ENCODE measurements around the gene PVALEF. TPM values are rescaled to one million over a fixed set of nuclear protein-coding genes. Genes with fewer than 3 reads are reported as not detected.
A peak's percentile ranks its signal among the peaks of the same experiment; 100 is the strongest.

The PVALEF gene
- total and polyA plus RNA-seq, 5 donors: not detected

- DNase-seq (peak; percentile 52 to 72 (median 70)), ATAC-seq (peak in 1 of 2 donors; percentile 23)
- H3K9me3 ChIP-seq (ENCODE audit: control insufficient read depth, low read length): no peaks in the 10 kb centered on the region
- no peak overlapping the region for H3K27ac ChIP-seq (ENCODE audit: low read length)
- intact Hi-C loops (cut with DNase I): loop anchor here in 1 of 4 donors (5.0 kb wide), 1 partner anchor 36 kb away; no protein-coding TSS in a partner anchor
- H3K4me1 ChIP-seq (ENCODE audit: control insufficient read depth, insufficient read depth, low read length): no peaks in the 10 kb centered on the region
- no peaks in the 10 kb centered on the region for H3K27me3 ChIP-seq (ENCODE audit: control insufficient read depth, insufficient read depth)
- 86% methylated on average over 38 of the region's 38 CpGs for WGBS
- no peak overlapping the region for H3K4me3 ChIP-seq (ENCODE audit: low read length)
Measured at GRCh38 chr17:81193470-81194224, 28.3 kb downstream of the PVALEF start.

GRCh38 chr17:81194225-81194760 is 29.0 kb downstream of the PVALEF start:
- no peaks in the 10 kb centered on the region for H3K4me1 ChIP-seq (ENCODE audit: control insufficient read depth, insufficient read depth, low read length)
- no peaks in the 10 kb centered on the region for H3K9me3 ChIP-seq (ENCODE audit: control insufficient read depth, low read length)
- H3K27me3 ChIP-seq (ENCODE audit: control insufficient read depth, insufficient read depth): no peaks in the 10 kb centered on the region
- DNase-seq (peak in 1 of 3 donors; percentile 24), ATAC-seq (no peak)
- 91% methylated on average over 21 of the region's 21 CpGs for WGBS
- intact Hi-C loops (cut with DNase I): loop anchor here in 1 of 4 donors (5.0 kb wide), 1 partner anchor 37 kb away; no protein-coding TSS in a partner anchor
- no peak overlapping the region for H3K27ac ChIP-seq (ENCODE audit: low read length)
- H3K4me3 ChIP-seq (ENCODE audit: low read length): no peak overlapping the region

- H3K4me1 ChIP-seq (ENCODE audit: control insufficient read depth, insufficient read depth, low read length): no peaks in the 10 kb centered on the region
- H3K9me3 ChIP-seq (ENCODE audit: control insufficient read depth, low read length): no peaks in the 10 kb centered on the region
- no peaks in the 10 kb centered on the region for H3K27me3 ChIP-seq (ENCODE audit: control insufficient read depth, insufficient read depth)
- 94% methylated on average over 37 of the region's 37 CpGs for WGBS
- ATAC-seq (peak; percentile 1 to 25), DNase-seq (peak in 2 of 3 donors; percentile 61 to 66)
- intact Hi-C loops (cut with DNase I): loop anchor here in 1 of 4 donors (5.0 kb wide), 2 partner anchors 38 to 48 kb away; no protein-coding TSS in a partner anchor
- H3K27ac ChIP-seq (ENCODE audit: low read length): no peak overlapping the region
- H3K4me3 ChIP-seq (ENCODE audit: low read length): no peak overlapping the region
Measured at GRCh38 chr17:81194941-81195901, 29.9 kb downstream of the PVALEF start.

GRCh38 chr17:81195941-81196495 is 30.7 kb downstream of the PVALEF start:
- intact Hi-C loops (cut with DNase I): loop anchor here in 1 of 4 donors (5.0 kb wide), 1 partner anchor 49 kb away; no protein-coding TSS in a partner anchor
- Histone ChIP-seq H3K27me3 (ENCODE audit: control insufficient read depth, insufficient read depth) (no peaks in the 10 kb centered on the region), H3K4me1 (ENCODE audit: control insufficient read depth, insufficient read depth, low read length) (no peaks in the 10 kb centered on the region), H3K27ac (ENCODE audit: low read length) (no peak overlapping the region), H3K4me3 (ENCODE audit: low read length) (no peak overlapping the region), H3K9me3 (ENCODE audit: control insufficient read depth, low read length) (no peaks in the 10 kb centered on the region)
- ATAC-seq (no peak), DNase-seq (peak in 2 of 3 donors; percentile 37 to 60)
- 91% methylated on average over 14 of the region's 14 CpGs for WGBS

- ATAC-seq (peak in 1 of 2 donors; percentile 56), DNase-seq (peak in 2 of 3 donors; percentile 55 to 65)
- H3K9me3 ChIP-seq (ENCODE audit: control insufficient read depth, low read length): no peaks in the 10 kb centered on the region
- H3K4me3 ChIP-seq (ENCODE audit: low read length): no peak overlapping the region
- 78% methylated on average over 45 of the region's 45 CpGs for WGBS
- no peak overlapping the region for H3K27ac ChIP-seq (ENCODE audit: low read length)
- intact Hi-C loops (cut with DNase I): loop anchor here in 1 of 4 donors (5.0 kb wide), 1 partner anchor 49 kb away; no protein-coding TSS in a partner anchor
- no peaks in the 10 kb centered on the region for H3K27me3 ChIP-seq (ENCODE audit: control insufficient read depth, insufficient read depth)
- no peaks in the 10 kb centered on the region for H3K4me1 ChIP-seq (ENCODE audit: control insufficient read depth, insufficient read depth, low read length)
Measured at GRCh38 chr17:81196505-81197408, 31.4 kb downstream of the PVALEF start.

GRCh38 chr17:81197409-81197795 is 32.1 kb downstream of the PVALEF start:
- Histone ChIP-seq H3K9me3 (ENCODE audit: control insufficient read depth, low read length) (no peaks in the 10 kb centered on the region), H3K27me3 (ENCODE audit: control insufficient read depth, insufficient read depth) (no peaks in the 10 kb centered on the region), H3K4me1 (ENCODE audit: control insufficient read depth, insufficient read depth, low read length) (no peaks in the 10 kb centered on the region), H3K27ac (ENCODE audit: low read length) (no peak overlapping the region), H3K4me3 (ENCODE audit: low read length) (no peak overlapping the region)
- intact Hi-C loops (cut with DNase I): loop anchor here in 1 of 4 donors (5.0 kb wide), 1 partner anchor 50 kb away; no protein-coding TSS in a partner anchor
- peak in 2 of 3 donors; percentile 41 to 52 for DNase-seq
- WGBS: 82% methylated on average over 14 of the region's 14 CpGs
- no peak for ATAC-seq

- DNase-seq: peak in 2 of 3 donors; percentile 40 to 41
- no peaks in the 10 kb centered on the region for H3K4me1 ChIP-seq (ENCODE audit: control insufficient read depth, insufficient read depth, low read length)
- no peak for ATAC-seq
- no peak overlapping the region for H3K4me3 ChIP-seq (ENCODE audit: low read length)
- no peaks in the 10 kb centered on the region for H3K27me3 ChIP-seq (ENCODE audit: control insufficient read depth, insufficient read depth)
- H3K27ac ChIP-seq (ENCODE audit: low read length): no peak overlapping the region
- 90% methylated on average over 21 of the region's 21 CpGs for WGBS
- intact Hi-C loops (cut with DNase I): loop anchor here in 1 of 4 donors (5.0 kb wide), 1 partner anchor 51 kb away; no protein-coding TSS in a partner anchor
- H3K9me3 ChIP-seq (ENCODE audit: control insufficient read depth, low read length): no peaks in the 10 kb centered on the region
Measured at GRCh38 chr17:81197831-81198490, 32.7 kb downstream of the PVALEF start.

GRCh38 chr17:81198826-81199481 is 33.6 kb downstream of the PVALEF start:
- intact Hi-C loops (cut with DNase I): loop anchor here in 1 of 4 donors (5.0 kb wide), 1 partner anchor 52 kb away; no protein-coding TSS in a partner anchor

GRCh38 chr17:81199482-81199830 is 34.1 kb downstream of the PVALEF start:
- ATAC-seq (no peak), DNase-seq (peak in 1 of 3 donors; percentile 39)
- H3K27me3 ChIP-seq (ENCODE audit: control insufficient read depth, insufficient read depth): no peaks in the 10 kb centered on the region
- no peaks in the 10 kb centered on the region for H3K4me1 ChIP-seq (ENCODE audit: control insufficient read depth, insufficient read depth, low read length)
- intact Hi-C loops (cut with DNase I): loop anchor here in 1 of 4 donors (5.0 kb wide), 1 partner anchor 52 kb away; no protein-coding TSS in a partner anchor
- H3K4me3 ChIP-seq (ENCODE audit: low read length): no peak overlapping the region
- WGBS: 95% methylated on average over 18 of the region's 18 CpGs
- H3K9me3 ChIP-seq (ENCODE audit: control insufficient read depth, low read length): no peaks in the 10 kb centered on the region
- no peak overlapping the region for H3K27ac ChIP-seq (ENCODE audit: low read length)

More at GRCh38 chr17:81198826-81199481, 33.6 kb downstream of the PVALEF start:
- H3K9me3 ChIP-seq (ENCODE audit: control insufficient read depth, low read length): no peaks in the 10 kb centered on the region
- no peak overlapping the region for H3K4me3 ChIP-seq (ENCODE audit: low read length)
- 87% methylated on average over 22 of the region's 22 CpGs for WGBS
- DNase-seq (peak in 2 of 3 donors; percentile 43 to 55), ATAC-seq (no peak)
- no peak overlapping the region for H3K27ac ChIP-seq (ENCODE audit: low read length)
- no peaks in the 10 kb centered on the region for H3K4me1 ChIP-seq (ENCODE audit: control insufficient read depth, insufficient read depth, low read length)
- no peaks in the 10 kb centered on the region for H3K27me3 ChIP-seq (ENCODE audit: control insufficient read depth, insufficient read depth)
